Prostate gland (tissue), 2 donors: ENCODE measurements around the gene GPR146.

Experiments
- POLR2A ChIP-seq: fragments of 450-650 bp; IDR thresholded peaks from one replicate; pipeline ENCODE4 v1.6.1; 2016; ENCODE audit warnings: antibody characterized with exemption, mild to moderate bottlenecking
- TF ChIP-seq, protein P1 (sequence below), 4 experiments: fragments of 200-600 bp in 2 of 4; fragments of 450-650 bp in 2 of 4; sonication (generic) in 2 of 4; IDR thresholded peaks; 1 replicate in 3 of 4; 2 replicates in 1 of 4; pipeline ENCODE4 v1.5.1; 2016 to 2019; ENCODE audit warnings: antibody characterized with exemption in 4 of 4, mild to moderate bottlenecking in 2 of 4, moderate library complexity in 2 of 4

- TF ChIP-seq, protein P1, sequence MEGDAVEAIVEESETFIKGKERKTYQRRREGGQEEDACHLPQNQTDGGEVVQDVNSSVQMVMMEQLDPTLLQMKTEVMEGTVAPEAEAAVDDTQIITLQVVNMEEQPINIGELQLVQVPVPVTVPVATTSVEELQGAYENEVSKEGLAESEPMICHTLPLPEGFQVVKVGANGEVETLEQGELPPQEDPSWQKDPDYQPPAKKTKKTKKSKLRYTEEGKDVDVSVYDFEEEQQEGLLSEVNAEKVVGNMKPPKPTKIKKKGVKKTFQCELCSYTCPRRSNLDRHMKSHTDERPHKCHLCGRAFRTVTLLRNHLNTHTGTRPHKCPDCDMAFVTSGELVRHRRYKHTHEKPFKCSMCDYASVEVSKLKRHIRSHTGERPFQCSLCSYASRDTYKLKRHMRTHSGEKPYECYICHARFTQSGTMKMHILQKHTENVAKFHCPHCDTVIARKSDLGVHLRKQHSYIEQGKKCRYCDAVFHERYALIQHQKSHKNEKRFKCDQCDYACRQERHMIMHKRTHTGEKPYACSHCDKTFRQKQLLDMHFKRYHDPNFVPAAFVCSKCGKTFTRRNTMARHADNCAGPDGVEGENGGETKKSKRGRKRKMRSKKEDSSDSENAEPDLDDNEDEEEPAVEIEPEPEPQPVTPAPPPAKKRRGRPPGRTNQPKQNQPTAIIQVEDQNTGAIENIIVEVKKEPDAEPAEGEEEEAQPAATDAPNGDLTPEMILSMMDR (IDR thresholded peaks at IDR 0.05), result no peak
- TF ChIP-seq POLR2A, result peak; percentile 86
Observed at GRCh38 chr7:1028044-1028770, 16.1 kb upstream of the GPR146 start.
